Thoracic aorta (tissue), 2 donors: ENCODE results near the gene BCAS3. TPM values are rescaled to one million over a fixed set of nuclear protein-coding genes. Genes with fewer than 3 reads are reported as not detected.
"Not testable (repeated sequence)": the region's sequence is repeated elsewhere in the genome, so short reads cannot be mapped to it uniquely, and the experiment has no call there.

Experiments used
- ATAC-seq: fragments of 150-250 bp; one replicate; pipeline ENCODE4 v1.8.0; 2017; ENCODE audit warnings: low read depth; ENCODE audit not compliant: insufficient number of reproducible peaks, low FRiP score
- DNase-seq: peaks from one replicate; pipeline ENCODE4 v3.0.0-alpha.2; 2020; ENCODE audit warnings: low spot score
- H3K27ac ChIP-seq, 2 donors: fragments of 200-600 bp; sonication (generic); 1 replicate in 1 of 2; 2 replicates in 1 of 2; pipeline ENCODE4 v1.5.1; 2016; ENCODE audit warnings: mild to moderate bottlenecking in 2 of 2, moderate library complexity in 2 of 2
- H3K27me3 ChIP-seq: fragments of 200-600 bp; sonication (generic); replicated peaks from 2 replicates; pipeline ENCODE4 v1.6.0; 2016; ENCODE audit warnings: mild to moderate bottlenecking; ENCODE audit not compliant: insufficient read depth
- H3K36me3 ChIP-seq: fragments of 200-600 bp; sonication (generic); one replicate; pipeline ENCODE4 v1.5.1; 2016
- H3K4me1 ChIP-seq, 2 donors: fragments of 200-600 bp; sonication (generic); 1 replicate in 1 of 2; 2 replicates in 1 of 2; pipeline versions ENCODE4 v1.5.1 to v1.6.0; 2016; ENCODE audit warnings: low read depth in 2 of 2, mild to moderate bottlenecking in 1 of 2; ENCODE audit not compliant: control insufficient read depth in 1 of 2
- H3K4me3 ChIP-seq: fragments of 200-600 bp; sonication (generic); 2 replicates; pipeline ENCODE4 v1.5.1; 2016; ENCODE audit warnings: mild to moderate bottlenecking
- H3K9me3 ChIP-seq: fragments of 200-600 bp; sonication (generic); 2 replicates; pipeline ENCODE4 v1.5.1; 2016
- total RNA-seq, 2 donors: library from RNA; depleted of rRNA; stranded (reverse); fragments of >200 nt; gene quantifications; one replicate each; pipeline versions ENCODE4 v1.1.0 to v1.2.3, GENCODE V29; 2016
- TF ChIP-seq, protein P1 (sequence below): fragments of 200-600 bp; sonication (generic); IDR thresholded peaks from one replicate; pipeline ENCODE4 v1.5.1; 2019; ENCODE audit warnings: antibody characterized with exemption

Gene BCAS3
- total RNA-seq, 2 donors from 2014 or later: 35.1 to 69.3 TPM

DNA sequence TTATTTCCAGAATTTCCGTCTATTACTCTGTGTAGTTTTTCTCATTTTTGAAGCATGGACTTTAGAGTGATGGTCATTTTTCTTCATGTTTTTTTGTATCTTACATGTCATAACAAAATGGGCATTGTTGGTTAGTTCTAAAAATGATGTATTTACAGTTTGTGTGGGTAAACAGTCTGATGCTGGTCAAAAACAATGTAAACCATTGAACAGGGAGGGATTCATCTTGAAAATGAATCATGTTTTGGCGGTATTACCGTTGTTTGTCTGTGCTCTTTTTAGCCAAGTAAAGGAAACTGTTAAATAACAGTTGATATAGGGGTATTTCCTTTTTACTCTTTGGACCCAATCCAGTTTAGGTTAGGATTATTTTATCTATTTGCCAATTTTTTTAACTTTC is 315.8 kb downstream of the BCAS3 start:
- Histone ChIP-seq H3K27ac (no peak overlapping the region), H3K4me3 (no peak overlapping the region), H3K27me3 (no peaks in the 10 kb centered on the region), H3K36me3 (no peaks in the 10 kb centered on the region), H3K4me1 (no peaks in the 10 kb centered on the region), H3K9me3 (no peaks in the 10 kb centered on the region)
- DNase-seq (no peak), ATAC-seq (no peak)
- TF ChIP-seq, protein P1, sequence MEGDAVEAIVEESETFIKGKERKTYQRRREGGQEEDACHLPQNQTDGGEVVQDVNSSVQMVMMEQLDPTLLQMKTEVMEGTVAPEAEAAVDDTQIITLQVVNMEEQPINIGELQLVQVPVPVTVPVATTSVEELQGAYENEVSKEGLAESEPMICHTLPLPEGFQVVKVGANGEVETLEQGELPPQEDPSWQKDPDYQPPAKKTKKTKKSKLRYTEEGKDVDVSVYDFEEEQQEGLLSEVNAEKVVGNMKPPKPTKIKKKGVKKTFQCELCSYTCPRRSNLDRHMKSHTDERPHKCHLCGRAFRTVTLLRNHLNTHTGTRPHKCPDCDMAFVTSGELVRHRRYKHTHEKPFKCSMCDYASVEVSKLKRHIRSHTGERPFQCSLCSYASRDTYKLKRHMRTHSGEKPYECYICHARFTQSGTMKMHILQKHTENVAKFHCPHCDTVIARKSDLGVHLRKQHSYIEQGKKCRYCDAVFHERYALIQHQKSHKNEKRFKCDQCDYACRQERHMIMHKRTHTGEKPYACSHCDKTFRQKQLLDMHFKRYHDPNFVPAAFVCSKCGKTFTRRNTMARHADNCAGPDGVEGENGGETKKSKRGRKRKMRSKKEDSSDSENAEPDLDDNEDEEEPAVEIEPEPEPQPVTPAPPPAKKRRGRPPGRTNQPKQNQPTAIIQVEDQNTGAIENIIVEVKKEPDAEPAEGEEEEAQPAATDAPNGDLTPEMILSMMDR: no peak

DNA sequence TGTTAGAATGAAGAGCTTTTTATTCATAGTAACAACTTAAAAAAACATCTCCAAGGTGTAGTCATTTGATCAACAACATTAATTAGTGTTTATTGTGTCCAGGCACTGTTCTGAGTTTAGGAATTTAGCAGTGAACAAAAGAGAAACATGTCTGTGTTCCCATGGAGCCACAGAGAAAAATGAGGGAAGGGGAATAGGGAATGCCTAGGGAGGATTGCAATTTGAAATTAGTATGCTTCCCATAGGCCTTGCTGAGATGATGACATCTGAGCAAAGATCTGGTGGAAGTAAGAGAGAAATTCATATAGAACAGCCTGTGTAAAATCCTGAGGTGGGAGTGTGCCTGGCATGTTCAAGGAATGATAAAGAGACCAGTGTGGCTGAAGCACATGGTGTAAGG is 318.0 kb downstream of the BCAS3 start:
- no peaks in the 10 kb centered on the region for H3K27me3 ChIP-seq
- DNase-seq (no peak), ATAC-seq (no peak)
- TF ChIP-seq, protein P1: no peak
- H3K4me3 ChIP-seq: no peak overlapping the region
- no peaks in the 10 kb centered on the region for H3K9me3 ChIP-seq
- no peaks in the 10 kb centered on the region for H3K36me3 ChIP-seq
- no peaks in the 10 kb centered on the region for H3K4me1 ChIP-seq
- no peak overlapping the region for H3K27ac ChIP-seq

DNA sequence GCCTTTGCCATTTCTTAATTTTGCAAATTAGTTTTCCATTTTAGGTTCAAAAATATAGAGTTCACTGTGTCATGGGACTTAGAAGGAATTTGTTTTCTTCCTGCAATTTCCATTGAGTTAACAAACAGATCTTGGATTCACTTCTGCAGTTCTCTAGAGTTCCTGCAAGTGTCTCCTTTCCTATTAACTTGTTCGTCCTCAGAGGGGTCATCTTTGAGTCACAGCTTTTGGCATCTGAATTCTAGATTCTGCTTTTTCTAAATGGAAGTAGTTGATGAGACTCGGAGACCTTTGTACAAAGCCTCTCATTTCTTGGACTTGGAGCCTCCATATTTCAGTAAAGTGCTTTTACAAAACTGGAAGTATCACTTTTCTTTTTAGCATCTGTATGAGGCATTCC is 323.3 kb downstream of the BCAS3 start:
- no peak for DNase-seq
- TF ChIP-seq, protein P1: no peak
- Histone ChIP-seq H3K4me1 (no peaks in the 10 kb centered on the region), H3K27ac (no peak overlapping the region), H3K27me3 (no peaks in the 10 kb centered on the region), H3K9me3 (no peaks in the 10 kb centered on the region), H3K36me3 (no peaks in the 10 kb centered on the region), H3K4me3 (no peak overlapping the region)
- no peak for ATAC-seq

DNA sequence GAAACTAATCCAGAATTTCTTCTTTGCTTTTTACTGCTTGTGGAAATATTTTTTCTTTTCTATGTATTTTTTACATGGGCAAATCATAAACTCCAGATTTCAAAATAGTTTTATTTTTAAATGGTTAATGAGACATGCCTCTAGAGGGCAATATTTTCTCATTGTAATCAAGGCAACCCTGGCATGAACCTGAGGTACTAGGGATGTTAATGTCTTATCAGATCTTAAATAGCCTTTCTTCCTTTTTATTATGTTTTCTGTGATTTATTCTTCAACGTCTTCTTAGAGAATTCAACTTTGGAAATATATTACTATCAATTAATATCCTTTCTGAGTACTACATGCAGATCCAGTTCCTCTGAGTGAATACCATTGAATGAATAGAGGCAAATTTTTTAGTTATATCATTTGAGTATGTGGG is 324.7 kb downstream of the BCAS3 start:
- Histone ChIP-seq H3K27me3 (no peaks in the 10 kb centered on the region), H3K4me1 (no peaks in the 10 kb centered on the region), H3K27ac (no peak overlapping the region), H3K9me3 (no peaks in the 10 kb centered on the region), H3K4me3 (no peak overlapping the region), H3K36me3 (no peaks in the 10 kb centered on the region)
- ATAC-seq (no peak), DNase-seq (no peak)
- TF ChIP-seq, protein P1: peak; percentile 38

- Histone ChIP-seq H3K36me3 (no peaks in the 10 kb centered on the region), H3K27ac (no peak overlapping the region), H3K9me3 (no peaks in the 10 kb centered on the region), H3K4me3 (no peak overlapping the region), H3K4me1 (peaks cover 0 to 9% of the 10 kb centered on the region in 2 donors), H3K27me3 (no peaks in the 10 kb centered on the region)
- no peak for DNase-seq
- TF ChIP-seq, protein P1: no peak
- ATAC-seq: no peak
Measured at GRCh38 chr17:61005358-61005757, 327.7 kb downstream of the BCAS3 start.

- H3K9me3 ChIP-seq, H3K4me1 ChIP-seq, DNase-seq, H3K4me3 ChIP-seq, ATAC-seq, H3K36me3 ChIP-seq, H3K27me3 ChIP-seq, H3K27ac ChIP-seq: not testable (repeated sequence)
Measured at GRCh38 chr17:61005958-61006357, 328.3 kb downstream of the BCAS3 start.
